Fibroblast of mammary gland (primary cell): ENCODE measurements around the gene NPIPA3.
"Not testable (repeated sequence)": the region's sequence is repeated elsewhere in the genome, so short reads cannot be mapped to it uniquely, and the experiment has no call there.

Source experiments
- DNase-seq: peaks from one replicate; pipeline ENCODE4 v3.0.0-alpha.2; 2010; ENCODE audit warnings: low read depth
- H3K4me3 ChIP-seq: 2 replicates; pipeline ENCODE4 v1.5.1; 2011; ENCODE audit warnings: low read depth, mild to moderate bottlenecking, low read length, moderate library complexity; ENCODE audit not compliant: control insufficient read depth
- TF ChIP-seq, protein P1 (sequence below): conservative IDR thresholded peaks from 2 replicates; pipeline ENCODE4 v1.5.1; 2011; ENCODE audit warnings: low read depth, low read length, inconsistent platforms; ENCODE audit not compliant: control insufficient read depth, insufficient read depth

NPIPA3 gene

DNA sequence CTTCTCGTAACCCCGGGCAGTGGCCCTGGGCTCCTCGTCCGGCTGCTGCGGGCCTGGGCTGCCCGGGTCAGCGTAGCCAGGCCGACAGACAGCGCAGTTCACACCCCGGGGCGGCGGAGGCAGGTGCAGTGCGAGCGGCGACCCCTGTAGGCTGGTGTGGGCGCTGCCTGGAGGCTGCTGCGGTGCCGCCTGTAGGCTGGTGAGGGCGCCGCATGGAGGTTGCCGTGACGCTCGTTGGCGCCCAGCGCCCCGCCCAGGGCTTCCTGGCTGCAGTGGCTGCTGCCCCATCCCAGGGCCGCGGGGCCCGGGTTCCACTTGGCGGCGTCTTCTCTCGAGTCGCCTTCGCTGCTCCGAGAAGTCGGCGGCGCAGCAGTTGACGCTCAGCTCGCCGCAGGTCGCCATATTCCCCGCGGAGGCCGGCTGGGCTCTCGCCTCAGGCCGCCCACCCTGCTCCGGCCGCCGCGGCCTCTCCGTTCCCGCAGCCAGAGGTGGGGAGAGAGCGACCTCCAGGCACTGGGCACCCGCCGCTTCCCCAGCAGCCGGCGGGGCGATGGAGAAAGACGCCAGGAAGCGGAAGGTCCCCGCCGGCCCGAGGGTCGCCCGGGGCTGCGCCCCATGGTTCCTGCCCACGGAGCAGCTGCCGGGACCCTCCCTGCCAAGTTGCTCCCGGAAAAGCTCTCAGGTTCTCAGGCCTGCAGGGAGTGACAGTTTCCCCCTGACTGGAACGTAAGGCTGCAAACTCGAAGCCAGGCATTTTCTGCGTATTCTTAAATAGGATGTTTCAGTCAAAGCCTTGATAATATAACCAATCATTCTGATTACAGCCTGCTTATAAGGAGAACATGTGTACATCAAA lies at the start of gene NPIPA3:
Gene NPIPA3 (plus strand): TSS at position 256 of the 856 bp plus-strand sequence. CDS start 5,533 bp downstream, outside the sequence.
- not testable (repeated sequence) for DNase-seq, H3K4me3 ChIP-seq

- H3K4me3 ChIP-seq = no peak overlapping the region
- TF ChIP-seq, protein P1, sequence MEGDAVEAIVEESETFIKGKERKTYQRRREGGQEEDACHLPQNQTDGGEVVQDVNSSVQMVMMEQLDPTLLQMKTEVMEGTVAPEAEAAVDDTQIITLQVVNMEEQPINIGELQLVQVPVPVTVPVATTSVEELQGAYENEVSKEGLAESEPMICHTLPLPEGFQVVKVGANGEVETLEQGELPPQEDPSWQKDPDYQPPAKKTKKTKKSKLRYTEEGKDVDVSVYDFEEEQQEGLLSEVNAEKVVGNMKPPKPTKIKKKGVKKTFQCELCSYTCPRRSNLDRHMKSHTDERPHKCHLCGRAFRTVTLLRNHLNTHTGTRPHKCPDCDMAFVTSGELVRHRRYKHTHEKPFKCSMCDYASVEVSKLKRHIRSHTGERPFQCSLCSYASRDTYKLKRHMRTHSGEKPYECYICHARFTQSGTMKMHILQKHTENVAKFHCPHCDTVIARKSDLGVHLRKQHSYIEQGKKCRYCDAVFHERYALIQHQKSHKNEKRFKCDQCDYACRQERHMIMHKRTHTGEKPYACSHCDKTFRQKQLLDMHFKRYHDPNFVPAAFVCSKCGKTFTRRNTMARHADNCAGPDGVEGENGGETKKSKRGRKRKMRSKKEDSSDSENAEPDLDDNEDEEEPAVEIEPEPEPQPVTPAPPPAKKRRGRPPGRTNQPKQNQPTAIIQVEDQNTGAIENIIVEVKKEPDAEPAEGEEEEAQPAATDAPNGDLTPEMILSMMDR = no peak
- DNase-seq = no peak
Observed at GRCh38 chr16:14658063-14658462, 45.1 kb upstream of the NPIPA3 start.

DNA sequence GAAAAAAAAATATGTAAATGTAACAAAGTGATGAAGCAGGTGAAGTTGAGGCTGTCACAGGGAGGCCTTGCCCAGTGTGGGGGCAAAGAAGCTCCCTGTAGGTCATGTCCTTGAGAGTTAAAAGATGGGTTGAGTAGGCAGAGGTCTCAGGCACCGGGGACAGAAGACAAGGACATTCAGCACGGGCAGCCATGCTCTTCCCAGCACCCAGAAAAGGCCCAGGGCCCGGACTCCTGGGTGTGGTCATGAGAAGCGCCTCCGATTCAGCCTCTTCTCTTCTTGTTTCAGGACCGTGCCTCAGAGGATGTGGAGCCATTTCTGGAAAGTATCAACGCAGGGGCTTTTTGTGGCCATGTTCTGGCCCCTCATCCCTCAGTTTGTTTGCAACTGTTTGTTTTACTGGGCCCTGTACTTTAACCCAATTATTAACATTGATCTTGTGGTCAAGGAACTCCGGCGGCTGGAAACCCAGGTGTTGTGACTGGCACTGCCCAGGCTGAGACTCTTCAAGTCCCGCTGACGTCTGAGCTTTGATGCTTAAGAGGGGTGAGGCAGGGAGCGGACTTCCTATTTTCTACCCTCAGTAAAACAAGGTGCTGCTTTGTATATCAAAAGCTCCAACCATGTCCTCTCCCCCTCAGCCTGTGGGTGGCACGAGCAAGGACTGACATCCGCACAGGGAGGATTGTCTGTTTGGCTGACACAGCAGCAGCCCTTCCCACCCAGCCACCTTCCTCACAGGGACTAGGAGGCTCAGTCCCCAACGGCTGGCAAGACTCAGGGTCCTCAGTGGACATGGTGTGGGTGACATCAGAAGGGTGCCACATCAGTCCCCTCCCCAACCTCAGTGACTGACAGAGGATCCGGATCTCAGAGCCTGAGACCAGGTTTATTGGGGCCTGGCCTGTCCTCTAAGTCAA lies 35.6 kb upstream of the NPIPA3 start:
- no peak overlapping the region for H3K4me3 ChIP-seq
- no peak for DNase-seq
- TF ChIP-seq, protein P1 = no peak

DNA sequence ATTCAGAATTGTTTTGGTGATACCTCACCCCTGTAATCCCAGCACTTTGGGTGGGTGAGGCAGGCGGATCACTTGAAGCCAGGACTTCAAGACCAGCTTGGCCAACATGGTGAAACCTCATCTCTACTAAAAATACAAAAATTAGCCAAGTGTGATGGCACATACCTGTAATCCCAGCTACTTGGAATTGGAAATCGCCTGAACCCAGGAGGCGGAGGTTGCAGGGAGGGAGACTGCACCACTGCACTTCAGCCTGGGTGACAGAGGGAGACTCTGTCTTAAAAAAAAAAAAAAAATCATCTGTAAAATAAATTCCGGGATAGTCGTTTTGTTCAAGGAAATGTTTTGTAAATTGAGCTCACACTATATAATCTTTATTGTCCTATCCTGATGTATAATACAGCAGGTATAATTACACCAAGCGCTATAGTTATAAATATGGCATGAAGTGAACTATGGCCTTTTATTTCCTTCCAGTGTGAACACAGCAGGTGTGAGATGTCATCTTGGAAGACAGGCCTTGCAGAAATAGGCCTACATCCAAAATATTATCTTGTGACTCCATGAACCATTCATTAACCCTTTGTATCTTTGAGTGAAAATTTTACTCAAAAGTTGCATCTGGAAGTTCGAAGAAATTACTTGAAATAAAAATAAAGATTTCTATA lies 34.5 kb upstream of the NPIPA3 start:
- no peak for DNase-seq
- no peak overlapping the region for H3K4me3 ChIP-seq
- TF ChIP-seq, protein P1 = no peak

DNA sequence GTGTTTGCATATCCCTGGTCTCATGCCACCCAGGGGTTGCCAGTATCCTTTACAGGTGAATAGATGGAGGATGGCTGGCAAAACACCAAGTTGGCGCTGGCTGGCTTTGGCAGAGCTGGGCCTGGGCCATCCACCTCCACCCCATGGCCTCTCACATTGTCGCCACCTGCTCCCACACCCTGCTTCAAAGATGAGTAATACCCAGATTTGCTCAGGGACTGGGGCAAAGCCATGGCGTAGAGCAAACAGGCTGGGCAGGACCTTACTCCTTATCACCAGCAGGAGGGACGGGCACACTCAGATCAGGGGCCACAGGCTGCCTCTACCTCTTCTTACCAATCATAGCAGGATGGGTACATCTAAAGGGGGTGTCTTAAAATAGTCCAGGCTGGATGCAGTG lies 33.4 kb upstream of the NPIPA3 start:
- DNase-seq = no peak
- TF ChIP-seq, protein P1 = no peak
- no peak overlapping the region for H3K4me3 ChIP-seq

DNA sequence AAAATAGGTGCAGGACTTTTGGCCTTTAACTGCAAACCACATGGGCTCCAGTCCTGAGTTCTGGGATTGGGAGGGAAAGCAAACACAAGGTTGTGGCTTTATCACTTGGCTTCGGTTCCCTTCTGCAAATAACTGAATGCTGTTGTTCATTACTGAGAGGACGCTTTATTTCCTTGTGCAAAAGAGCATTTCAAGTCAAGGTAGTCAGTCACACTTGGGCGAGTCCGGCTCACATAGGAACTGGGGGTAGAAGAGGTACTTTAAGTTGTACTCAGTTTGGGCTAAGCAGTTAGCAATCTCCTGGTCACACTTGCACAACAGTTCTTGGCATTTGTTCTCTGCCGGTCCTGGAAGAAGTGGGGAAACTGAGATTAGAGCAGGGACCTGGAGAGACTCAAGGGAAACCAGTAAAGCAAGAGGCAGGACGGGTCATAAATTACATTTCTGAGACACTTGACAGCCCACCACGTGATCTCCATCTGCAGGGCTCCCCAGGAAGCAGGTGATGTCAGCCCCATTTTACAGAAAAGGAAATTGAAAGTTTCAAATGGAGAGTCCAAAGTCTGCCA lies 30.7 kb upstream of the NPIPA3 start:
- no peak overlapping the region for H3K4me3 ChIP-seq
- no peak for DNase-seq
- TF ChIP-seq, protein P1 = no peak
